GM19023 (cell line): ENCODE results near the gene EPS8L3.

Experiments
- ATAC-seq: cut with Tn5 transposase; IDR thresholded peaks from one replicate; pipeline ENCODE4 v1.9.1; 2021; ENCODE audit warnings: mild to moderate bottlenecking, moderate library complexity; ENCODE audit not compliant: unreplicated experiment

The EPS8L3 gene

DNA sequence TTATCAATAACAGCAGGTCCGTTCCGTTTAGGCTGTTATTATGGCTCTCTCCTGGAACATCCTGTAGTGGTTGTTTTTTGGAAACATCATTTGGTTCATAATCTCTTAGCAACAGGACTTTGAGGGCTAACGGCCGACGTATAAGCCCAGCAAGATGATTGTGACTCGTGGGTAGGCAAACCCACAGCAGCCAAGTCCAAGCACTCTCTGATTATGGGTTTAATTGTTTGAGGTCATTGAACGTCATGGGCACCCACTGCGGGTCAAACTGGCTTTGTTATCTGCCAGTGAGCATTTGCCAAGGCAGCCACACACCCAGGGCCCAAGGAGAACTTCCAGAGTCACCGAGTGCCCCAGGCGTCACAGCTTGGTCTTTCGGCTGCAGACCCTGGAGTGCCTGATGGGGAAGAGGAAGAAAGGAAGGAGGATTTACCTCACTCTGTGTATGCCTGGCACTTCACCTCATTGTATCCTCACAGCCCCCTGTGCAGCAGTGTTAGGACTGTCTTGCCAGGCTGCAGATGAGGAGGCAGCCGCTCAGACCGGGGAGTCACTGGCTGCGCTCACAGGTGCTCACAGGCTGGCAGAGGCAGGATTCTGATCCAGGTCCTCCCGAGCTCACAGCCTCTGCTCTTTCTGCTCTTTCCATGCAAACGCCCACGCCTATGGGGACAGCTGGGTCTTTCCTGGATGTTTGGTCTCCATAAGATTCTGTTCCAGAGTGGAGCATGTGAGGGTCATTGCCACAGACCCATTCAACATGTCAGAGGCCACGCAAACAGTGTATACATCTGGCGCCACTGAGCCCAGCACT, 30.8 kb upstream of the EPS8L3 start:
- ATAC-seq, result no peak

DNA sequence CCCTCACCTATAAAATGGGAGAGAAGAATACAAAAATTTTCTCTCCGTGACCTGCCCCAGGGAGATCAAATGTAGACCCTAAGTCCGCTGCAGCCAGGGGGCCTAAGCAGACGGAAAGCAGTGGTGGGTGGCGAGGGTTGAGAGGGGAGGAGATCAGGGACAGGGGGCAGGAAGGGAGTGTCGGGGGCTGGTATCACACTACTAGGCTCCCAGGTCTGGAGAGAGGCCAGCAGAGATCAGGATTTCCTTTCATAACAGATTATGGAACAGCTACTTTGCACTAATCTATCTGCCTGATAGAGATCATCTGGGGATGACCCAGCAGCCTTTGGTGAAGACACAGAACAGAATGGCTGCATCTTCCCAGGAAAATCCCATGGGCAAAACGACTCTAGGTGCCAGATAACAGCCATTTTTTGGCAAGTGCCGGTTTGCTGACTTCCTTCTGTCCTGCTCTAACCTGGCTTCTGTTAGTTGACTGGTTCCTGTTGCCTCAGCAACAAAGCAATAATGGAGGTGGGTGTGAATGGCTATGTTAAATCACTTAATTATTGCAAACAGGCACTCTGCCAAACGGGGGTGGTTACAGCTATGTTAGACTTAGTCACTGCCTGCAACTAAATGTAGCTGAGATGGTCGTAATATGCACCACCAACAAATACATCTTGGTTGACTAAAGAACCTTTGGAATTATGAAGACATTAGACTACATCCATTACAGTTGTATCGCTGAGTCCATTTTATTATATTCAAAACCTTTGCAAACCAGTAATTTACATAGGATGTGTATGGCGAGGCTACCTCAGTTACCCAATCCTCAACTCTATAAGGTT, 30.0 kb upstream of the EPS8L3 start:
- ATAC-seq, result no peak

DNA sequence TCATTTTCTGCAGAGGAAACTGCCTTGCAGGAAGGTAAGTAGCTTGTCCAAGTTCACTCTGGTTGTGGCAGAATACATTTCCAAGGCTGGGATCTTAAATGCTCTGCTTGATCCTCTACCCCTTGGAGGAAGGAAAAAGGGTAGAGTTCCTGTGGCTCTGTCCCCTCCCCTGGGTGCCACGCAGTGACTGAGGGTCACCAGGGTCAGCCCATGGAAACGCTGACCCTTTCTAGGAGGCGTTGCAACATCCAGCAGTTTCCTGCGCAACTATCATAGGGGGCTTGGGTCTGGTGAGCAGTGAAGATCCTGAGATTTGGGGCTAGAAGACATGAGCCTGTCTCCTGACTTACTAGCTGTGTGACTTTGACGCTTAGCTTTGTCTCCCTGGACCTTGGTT, 29.4 kb upstream of the EPS8L3 start:
- no peak for ATAC-seq

DNA sequence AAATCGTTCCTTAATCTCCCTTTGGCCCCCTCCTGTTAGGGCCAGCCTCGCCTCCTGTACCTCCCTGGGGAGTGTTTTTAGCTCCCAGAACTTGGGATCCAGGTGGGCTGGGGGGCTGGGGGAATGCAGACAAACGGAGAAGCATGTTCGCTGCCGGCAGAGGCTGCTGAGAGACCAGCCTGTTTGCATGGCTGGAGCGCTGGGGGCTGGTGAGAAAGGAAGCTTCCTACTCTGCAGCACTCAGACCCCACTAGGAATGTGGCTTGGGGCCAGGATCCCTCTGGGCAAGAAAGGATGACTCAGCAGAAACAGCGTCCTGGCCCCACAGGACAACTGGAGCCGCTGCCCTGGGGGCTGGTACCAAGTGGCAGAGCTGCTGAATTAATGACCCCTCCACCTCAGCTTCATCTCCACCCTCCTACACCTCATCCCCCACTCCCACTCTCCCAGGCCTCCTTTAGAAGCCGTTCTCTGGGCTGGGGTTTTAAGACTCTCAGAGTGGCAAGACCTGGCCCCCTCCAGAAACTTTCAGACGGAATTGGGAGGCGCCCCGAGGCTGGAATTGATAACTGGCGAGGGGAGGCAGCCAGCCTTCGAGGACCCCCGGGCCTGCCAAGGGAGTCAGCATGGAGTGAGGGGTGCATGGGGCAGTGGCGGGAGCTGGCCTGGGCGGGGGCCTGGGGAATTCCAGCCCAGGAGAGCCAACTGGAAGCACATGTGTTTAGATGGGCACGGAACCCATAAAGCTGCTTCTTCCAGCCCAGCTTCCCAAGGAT, 28.5 kb upstream of the EPS8L3 start:
- ATAC-seq, result no peak

DNA sequence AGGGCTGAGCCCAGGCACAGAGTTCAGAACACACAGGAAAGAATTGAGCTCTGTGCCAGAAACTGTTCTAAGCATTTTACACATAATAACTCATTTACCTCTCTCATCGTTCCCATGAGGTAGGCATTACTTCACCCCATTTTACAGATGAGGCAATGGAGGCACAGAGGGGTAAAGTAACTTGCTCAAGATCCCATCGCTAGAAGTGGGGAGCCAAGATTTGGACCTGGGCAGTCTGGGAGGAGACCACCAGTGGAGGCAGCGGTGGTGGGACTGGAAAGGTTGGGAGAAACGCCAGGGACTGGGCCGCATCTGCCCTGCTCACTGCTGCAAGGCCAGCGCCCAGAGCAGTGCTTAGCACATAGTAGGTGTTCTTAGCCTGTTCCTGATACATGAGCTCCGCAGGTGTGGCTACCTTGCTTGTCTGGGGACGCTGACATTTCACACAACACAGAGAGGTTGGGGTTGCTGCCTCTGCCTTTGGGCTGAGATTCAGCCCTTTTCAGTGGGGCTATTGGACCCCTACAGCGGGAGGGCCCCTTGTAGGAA, 27.8 kb upstream of the EPS8L3 start:
- ATAC-seq, result no peak

DNA sequence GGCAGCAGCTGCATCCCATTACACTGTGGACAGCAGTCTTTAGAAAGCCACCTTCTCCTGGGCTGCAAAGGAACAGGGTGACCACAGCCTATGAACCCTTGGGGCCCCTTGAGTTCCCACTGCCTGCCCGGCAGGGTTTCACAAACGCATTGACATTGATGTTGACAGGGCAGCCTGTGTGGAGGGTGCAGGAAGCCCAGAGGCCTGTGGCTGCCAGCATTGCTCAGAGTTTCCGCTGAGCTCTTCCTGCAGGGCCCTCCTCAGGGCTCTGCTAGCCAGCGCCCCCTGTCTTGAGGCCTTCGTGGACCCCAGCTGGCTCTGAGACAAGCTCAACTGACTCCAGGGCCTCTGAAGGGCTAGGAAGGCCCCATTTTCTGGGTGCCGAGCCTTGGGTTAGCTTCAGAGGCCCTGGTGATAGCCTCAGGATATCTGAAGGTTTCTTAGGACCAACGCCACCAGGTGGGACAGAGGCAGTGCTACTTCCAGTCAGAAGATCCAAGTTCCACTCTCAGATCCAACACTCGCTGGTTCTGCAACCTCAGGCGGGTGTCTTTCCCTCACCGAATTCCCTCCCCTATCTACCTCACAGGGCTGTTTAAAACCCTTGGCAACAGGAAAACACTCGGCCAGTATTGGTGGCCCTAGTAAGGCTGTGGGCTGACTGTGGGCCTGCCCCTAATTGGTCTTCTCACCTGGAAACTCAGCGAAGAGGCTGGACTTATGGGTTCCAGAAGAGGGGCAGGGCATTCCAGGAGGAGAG, 27.2 kb upstream of the EPS8L3 start:
- no peak for ATAC-seq

DNA sequence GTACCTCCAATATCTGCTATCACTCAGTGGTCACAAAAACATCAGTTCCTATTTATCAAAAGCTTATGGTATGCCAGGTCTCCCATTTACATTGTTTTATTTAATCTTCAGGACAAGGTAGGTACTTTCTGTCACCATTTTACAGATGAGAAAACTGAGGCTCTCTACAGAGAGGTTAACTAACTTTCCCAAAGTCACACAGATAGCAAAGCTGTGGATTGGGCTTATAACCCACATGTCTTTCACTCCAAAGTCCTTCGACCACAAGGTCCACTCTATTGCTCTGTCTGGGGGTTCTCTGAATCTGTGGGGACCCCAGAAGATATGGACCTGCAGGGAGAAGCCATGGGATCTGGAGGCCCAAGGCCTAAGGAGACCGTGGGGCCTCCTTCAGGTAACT, 26.6 kb upstream of the EPS8L3 start:
- ATAC-seq, result no peak

DNA sequence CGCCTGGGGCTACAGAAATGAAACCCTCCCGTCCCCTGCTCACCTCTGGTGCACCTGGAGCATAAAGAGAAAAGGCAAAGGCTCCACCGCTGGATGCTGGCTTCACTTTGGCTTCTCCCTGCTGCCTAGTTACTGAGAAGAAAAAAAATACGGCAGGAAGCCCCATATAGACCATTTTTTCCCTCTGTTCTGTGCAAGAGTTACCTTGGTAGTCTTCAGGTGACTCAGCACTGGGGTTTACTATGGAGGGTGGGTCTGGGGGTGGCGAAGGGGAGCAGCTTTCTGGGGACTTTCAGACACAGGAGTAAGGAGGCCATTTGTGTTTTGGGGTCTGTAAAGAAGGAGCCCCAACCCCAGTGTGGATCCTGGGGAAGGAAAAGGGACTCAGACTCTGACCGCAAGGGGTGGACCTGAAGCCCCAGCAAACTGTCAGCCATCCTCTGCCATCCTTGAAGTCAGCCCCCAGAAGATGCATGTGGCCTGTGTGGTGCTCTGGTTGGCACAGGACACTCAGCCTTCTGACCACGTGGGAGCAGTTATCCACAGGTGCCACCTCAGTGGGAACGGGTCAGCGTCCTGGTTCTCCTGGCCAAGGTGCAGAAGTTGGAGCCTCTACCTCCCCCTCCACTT, 25.9 kb upstream of the EPS8L3 start:
- ATAC-seq, result no peak

DNA sequence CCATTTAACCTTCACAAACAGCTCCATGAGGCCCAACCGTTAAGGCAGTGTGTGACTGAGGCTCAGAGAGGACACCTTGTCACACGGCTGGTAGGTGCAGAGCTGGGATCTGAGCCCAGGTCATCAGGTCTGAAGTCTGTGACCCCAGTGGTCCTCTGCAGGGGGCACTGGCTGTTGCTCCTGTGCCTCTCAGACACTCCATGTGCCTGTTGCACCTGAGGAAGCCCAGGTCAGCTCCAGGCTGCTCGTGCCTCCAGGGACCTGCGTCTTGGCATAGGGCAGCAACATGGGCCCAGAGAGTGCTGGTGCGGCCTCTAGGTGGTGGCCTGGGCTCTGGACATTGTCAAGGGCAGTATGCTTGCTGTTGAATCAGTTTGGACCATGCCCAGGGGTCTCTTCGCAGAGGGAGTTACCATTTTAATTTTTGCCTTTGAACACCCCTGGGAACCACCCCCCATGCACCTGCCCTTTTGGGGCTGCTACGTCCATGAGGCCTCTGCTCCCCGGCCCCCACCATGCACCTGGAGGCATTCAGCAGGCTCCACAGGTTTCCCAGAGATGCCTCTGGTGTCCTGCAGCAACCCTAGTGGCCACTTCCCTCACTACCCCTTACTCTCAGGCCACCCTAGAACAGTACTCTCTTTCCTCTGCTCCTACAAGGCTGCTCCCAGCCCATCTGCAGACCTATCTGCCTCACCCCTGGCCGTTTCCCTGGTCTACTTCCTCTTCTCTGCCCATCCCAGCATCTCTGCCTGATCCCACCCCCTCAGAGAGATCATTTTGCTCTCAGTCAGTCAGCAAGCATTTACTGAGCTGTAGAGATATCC, 25.2 kb upstream of the EPS8L3 start:
- no peak for ATAC-seq

DNA sequence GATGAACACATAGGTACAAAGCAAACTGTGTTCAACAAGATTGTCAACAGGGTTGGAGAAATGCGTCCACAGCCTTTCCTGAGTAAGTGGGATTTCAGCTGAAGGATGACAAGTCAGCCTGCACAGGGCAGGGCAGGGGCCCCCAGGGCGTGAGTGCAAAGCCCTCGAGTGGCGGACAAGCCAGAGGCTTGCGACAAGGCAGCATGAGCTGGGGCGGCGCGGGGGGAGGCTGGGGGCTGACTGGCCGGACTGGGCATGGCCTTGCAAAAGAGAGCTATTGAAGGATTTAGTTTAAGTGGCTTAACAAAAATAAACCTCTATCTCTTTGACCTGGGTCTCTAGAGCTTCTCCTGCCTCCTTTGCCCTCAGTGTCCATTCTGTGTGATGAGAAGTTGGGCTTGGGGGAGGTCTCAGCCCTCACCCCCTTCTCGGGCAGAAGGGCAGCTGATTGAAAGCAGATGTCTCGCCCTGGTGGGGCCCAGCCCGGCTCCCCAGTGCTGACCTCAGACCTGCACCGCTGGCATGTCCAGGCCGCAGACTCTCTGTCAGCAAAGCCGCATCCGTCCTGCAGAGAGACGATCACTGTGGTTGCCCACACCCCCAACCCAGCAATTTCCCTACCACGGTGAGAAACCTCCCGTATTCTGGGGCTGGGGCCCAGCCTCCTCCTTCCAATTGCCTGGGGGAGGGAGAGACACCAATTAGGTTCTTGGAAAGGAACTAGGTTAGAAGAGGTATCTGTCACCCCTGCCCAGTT, 24.3 kb upstream of the EPS8L3 start:
- no peak for ATAC-seq

DNA sequence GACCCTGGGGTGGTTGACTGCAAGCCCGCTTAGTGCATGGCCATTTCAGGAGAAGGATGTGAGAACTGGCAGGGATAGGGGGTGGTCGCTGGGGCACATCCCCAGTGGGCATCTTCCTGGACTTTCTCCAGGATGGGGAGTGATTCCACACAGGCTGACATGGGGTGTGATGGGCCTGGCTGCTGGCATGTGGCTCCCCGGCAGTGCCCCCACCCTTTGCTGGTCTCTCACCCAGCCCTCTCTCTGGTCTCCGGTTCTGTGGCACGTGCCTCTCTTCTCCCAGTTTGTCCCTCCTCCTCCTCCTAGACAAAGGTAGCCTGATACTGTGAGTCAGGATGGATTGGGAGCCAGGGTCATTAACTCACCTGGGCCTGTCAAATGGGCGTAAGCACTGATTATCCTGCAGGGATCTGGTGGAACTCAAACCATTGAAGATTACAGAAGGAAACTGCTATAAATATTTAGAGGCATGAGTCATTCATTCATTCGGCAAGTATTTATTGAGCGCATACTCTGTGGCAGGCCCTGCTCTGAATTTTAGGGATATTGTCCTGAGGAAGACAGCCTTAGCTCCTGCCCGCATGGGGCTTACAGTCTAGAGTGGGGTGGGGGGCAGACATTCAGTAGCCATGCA, 23.6 kb upstream of the EPS8L3 start:
- no peak for ATAC-seq

DNA sequence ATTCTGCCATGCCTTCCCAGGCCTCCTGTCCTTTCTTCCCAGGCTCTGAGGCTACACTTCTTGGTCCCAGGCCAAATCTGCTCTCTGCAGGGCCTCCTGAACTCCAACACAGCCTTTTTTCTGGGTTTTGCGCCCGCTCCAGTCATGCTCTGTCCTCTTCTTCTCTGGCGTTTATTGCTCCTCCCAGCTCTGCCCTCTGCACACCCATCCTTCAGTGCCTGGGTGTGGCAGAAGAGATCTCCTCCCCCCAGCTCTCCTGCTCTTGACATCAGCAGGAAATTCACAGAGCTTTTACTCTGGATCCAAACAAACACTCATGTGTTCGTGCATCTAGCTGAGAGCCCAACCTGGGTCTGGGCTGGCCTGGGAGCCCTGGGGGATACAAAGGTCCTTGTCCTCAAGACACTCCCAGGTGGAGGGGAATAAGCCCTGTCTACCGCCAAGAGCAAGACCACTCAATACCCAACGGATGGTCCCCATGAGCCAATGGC, 22.9 kb upstream of the EPS8L3 start:
- no peak for ATAC-seq

DNA sequence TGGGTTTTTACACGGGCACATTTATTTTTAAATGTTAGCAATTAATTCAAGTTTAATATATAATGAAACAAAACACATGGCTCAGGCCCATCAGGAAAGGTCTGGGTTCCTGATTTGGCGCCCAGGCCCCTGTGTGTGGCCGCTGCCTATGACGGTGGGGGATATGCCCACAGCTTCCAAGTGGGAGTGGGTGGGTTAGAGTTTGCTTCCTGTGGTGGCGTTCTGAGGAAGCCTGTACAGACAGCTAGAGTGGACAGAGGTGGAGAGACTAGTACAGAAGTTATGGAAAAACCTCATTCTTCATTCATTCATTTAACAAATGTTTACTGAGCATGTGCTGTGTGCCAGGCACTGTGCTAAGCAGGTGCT, 22.4 kb upstream of the EPS8L3 start:
- ATAC-seq, result no peak

DNA sequence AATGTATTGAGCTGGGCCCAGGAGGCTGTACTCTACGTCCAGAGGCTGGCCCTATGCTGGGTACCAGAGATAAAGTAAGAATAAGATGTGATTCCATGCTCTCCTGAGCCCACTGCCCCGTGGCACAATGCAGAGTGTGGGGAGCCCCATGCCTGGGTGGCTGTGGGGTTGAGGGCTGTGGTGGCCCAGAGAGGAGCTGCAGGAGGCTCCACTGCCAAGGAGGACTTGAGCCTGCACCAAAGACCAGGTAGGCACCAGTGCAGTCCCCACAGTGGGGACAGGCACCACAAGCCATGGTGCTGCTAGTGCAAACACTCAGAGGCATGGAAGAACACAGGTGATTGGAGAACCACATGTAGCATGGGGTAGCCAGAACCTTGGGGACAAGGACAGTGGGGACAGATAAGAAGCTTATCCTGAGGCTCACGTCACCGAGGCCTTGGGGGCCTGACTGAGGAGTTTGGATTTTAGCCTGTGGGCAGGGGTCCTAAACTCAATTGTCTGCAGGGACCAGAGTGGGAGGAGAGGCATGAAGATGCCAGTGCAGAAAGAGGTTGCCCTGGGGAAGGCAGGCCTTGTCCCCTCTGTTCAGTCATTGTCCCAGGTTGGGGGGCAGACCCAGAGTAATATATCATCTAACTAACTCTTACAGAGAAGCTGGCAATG, 21.9 kb upstream of the EPS8L3 start:
- ATAC-seq, result no peak

DNA sequence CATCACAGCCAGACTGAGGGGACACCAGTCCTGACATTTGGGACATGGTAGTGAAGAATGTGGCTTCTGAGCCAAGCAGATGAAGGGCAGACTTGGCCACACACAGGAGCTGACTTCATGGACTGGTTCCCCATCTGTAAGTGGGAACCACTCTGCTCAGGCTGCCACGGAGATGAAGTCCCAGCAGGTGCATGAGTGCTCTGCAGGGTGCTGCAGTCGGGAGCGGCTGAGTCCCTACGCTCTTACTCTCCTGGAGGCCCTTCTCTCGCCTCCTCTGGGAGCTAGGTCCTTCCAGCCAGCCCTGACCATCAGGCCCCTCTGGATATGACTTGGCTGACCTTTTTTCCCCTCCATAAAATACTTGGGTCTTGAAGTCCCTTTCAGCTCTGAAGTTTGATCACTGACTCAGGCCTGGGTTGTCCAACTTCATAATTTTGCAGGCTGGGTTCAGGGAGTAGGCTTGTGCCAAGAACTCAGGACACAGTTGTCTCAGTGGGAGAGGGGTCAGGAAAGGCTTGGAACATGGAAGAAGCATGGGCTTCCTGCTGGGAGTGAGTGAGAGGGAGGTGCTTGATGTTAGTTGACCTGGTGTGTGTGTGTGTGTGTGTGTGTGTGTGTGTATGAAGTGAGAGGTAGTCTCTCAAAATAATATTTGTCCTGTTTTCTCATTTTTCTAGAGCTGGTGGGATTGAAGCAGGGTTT, 21.0 kb upstream of the EPS8L3 start:
- no peak for ATAC-seq

DNA sequence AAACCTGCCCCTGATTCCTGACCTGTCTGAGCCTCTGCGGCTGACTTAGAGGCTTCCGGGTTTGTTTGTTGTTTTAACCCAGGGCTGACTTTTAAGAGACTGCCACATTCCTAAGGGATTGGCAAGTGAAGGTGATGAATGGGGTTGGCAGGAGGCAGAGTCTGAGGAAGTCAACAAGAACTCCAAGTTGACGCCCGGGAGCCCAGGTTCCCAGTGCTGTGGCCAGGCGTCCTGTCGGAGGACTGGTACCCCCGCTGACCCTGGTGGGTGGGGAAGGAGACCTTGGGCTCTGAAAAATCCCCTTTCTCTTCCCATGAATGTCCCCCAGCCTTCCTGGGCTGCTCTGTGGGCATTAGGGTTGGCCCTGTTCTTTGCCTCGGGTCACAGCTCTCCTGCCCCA, 19.7 kb upstream of the EPS8L3 start:
- no peak for ATAC-seq

DNA sequence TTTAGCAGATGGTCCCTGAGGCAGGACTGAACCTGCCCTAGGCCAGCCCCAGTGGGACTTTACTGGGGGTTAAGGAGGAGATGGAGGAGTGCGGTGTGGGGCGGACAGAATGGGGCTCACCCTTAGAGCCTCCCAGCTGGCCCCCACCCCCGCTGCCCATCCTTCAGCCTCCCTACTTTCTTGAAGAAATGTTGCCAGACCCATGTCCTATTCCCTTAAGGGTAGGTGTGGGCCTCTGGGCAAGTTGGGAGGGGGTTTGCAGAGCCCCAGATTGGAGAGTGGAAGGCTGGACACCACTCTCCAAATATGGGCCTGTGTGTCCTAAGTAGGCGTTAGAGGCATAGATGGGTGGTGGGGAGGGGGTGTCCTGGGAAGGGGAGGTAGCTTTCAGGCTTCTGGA, 19.2 kb upstream of the EPS8L3 start:
- no peak for ATAC-seq
